ENCODE results near the gene BABAM2. TPM values are rescaled to one million over a fixed set of nuclear protein-coding genes. Genes with fewer than 3 reads are reported as not detected.

BABAM2 gene
- total RNA-seq, 1 donor = 42.0 TPM

GRCh38 chr2:28359222-28360057 is 468.9 kb downstream of the BABAM2 start:
- DNase-seq (ENCODE audit: insufficient read length, low spot score, missing footprints) = peak; percentile 97
- no peak for TF ChIP-seq CTCF (IDR thresholded peaks at IDR 0.05; ENCODE audit: extremely low read depth, low read depth, low read length)
- Histone ChIP-seq H3K4me3 (ENCODE audit: insufficient read depth, low read length) (no peak overlapping the region), H3K79me2 (ENCODE audit: insufficient read depth, low read length) (no peaks in the 10 kb centered on the region), H3K27ac (ENCODE audit: low read depth, low read length) (peak overlapping the region; percentile 67), H4K20me1 (ENCODE audit: insufficient read depth, low read length) (no peaks in the 10 kb centered on the region), H3K4me1 (ENCODE audit: insufficient read depth, low read length) (peaks cover 44% of the 10 kb centered on the region), H2AFZ (ENCODE audit: low read length) (no peak overlapping the region), H3K36me3 (ENCODE audit: insufficient read depth, low read length) (no peaks in the 10 kb centered on the region), H3K27me3 (ENCODE audit: insufficient read depth, low read length) (no peaks in the 10 kb centered on the region), H3K4me2 (ENCODE audit: insufficient read depth, low read length) (no peak overlapping the region), H3K9me3 (ENCODE audit: low read depth, low read length) (no peaks in the 10 kb centered on the region)

GRCh38 chr2:28360058-28360717 is 469.7 kb downstream of the BABAM2 start:
- Histone ChIP-seq H3K4me3 (ENCODE audit: insufficient read depth, low read length) (no peak overlapping the region), H4K20me1 (ENCODE audit: insufficient read depth, low read length) (no peaks in the 10 kb centered on the region), H3K36me3 (ENCODE audit: insufficient read depth, low read length) (no peaks in the 10 kb centered on the region), H3K27ac (ENCODE audit: low read depth, low read length) (peak overlapping the region; percentile 67), H3K27me3 (ENCODE audit: insufficient read depth, low read length) (no peaks in the 10 kb centered on the region), H3K4me1 (ENCODE audit: insufficient read depth, low read length) (peaks cover 43% of the 10 kb centered on the region), H3K9me3 (ENCODE audit: low read depth, low read length) (no peaks in the 10 kb centered on the region), H3K79me2 (ENCODE audit: insufficient read depth, low read length) (no peaks in the 10 kb centered on the region), H3K4me2 (ENCODE audit: insufficient read depth, low read length) (no peak overlapping the region), H2AFZ (ENCODE audit: low read length) (no peak overlapping the region)
- TF ChIP-seq CTCF (IDR thresholded peaks at IDR 0.05; ENCODE audit: extremely low read depth, low read depth, low read length) = no peak
- peak; percentile 86 for DNase-seq (ENCODE audit: insufficient read length, low spot score, missing footprints)

- H3K4me3 ChIP-seq (ENCODE audit: insufficient read depth, low read length) = no peak overlapping the region
- peak overlapping the region; percentile 67 for H3K27ac ChIP-seq (ENCODE audit: low read depth, low read length)
- no peaks in the 10 kb centered on the region for H4K20me1 ChIP-seq (ENCODE audit: insufficient read depth, low read length)
- no peaks in the 10 kb centered on the region for H3K27me3 ChIP-seq (ENCODE audit: insufficient read depth, low read length)
- no peak overlapping the region for H2AFZ ChIP-seq (ENCODE audit: low read length)
- TF ChIP-seq CTCF (IDR thresholded peaks at IDR 0.05; ENCODE audit: extremely low read depth, low read depth, low read length) = no peak
- H3K4me2 ChIP-seq (ENCODE audit: insufficient read depth, low read length) = peak overlapping the region; percentile 1
- no peaks in the 10 kb centered on the region for H3K36me3 ChIP-seq (ENCODE audit: insufficient read depth, low read length)
- H3K79me2 ChIP-seq (ENCODE audit: insufficient read depth, low read length) = no peaks in the 10 kb centered on the region
- H3K9me3 ChIP-seq (ENCODE audit: low read depth, low read length) = no peaks in the 10 kb centered on the region
- H3K4me1 ChIP-seq (ENCODE audit: insufficient read depth, low read length) = peaks cover 37% of the 10 kb centered on the region
- DNase-seq (ENCODE audit: insufficient read length, low spot score, missing footprints) = peak; percentile 90
These were observed 470.3 kb downstream of the BABAM2 start for GRCh38 chr2:28360718-28361293.

All from osteoblast (primary cell).